Activated naive CD4-positive, alpha-beta T cell treated with anti-CD3 and anti-CD28 coated beads, Interleukin-2, amount 50 U/mL, for 24 hours (primary cell): ENCODE data around the gene TRAPPC13.
"Not testable (repeated sequence)": the region's sequence is repeated elsewhere in the genome, so short reads cannot be mapped to it uniquely, and the experiment has no call there.

Experiments
- H3K27ac Mint-ChIP-seq: one replicate; pipeline ENCODE4 v1.8.0; 2021; ENCODE audit warnings: mild to moderate bottlenecking, mixed read lengths
- H3K27me3 Mint-ChIP-seq: one replicate; pipeline ENCODE4 v1.8.0; 2021; ENCODE audit warnings: mixed read lengths
- H3K36me3 Mint-ChIP-seq: one replicate; pipeline ENCODE4 v1.8.0; 2021; ENCODE audit warnings: mixed read lengths
- H3K4me1 Mint-ChIP-seq: one replicate; pipeline ENCODE4 v1.8.0; 2021; ENCODE audit warnings: mixed read lengths
- H3K4me3 Mint-ChIP-seq: one replicate; pipeline ENCODE4 v1.8.0; 2021; ENCODE audit warnings: mild to moderate bottlenecking, mixed read lengths
- H3K9me3 Mint-ChIP-seq: one replicate; pipeline ENCODE4 v1.8.0; 2021; ENCODE audit warnings: mixed read lengths

TRAPPC13 gene

DNA sequence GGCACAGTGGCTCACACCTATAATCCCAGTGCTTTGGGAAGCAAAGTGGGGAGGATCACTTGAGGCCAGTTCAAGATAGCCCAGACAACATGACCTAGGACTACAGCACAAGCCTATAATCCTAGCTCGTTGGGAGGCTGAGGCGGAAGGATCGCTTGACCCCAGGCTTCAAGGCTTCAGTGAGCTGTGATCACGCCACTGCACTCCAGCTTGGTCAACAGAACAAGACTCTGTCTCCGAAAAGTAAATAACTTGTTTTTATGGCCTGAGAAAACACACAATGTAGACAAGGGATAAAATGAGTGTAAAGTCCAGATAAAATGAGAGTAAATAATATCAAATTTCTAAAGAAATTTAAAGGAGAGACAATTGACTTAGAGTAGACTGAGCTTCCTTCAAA, 26.3 kb downstream of the TRAPPC13 start:
- Mint-ChIP-seq H3K27me3 (no peaks in the 10 kb centered on the region), H3K36me3 (peaks cover 9% of the 10 kb centered on the region), H3K4me1 (no peaks in the 10 kb centered on the region), H3K4me3 (no peak overlapping the region), H3K9me3 (no peaks in the 10 kb centered on the region), H3K27ac (no peak overlapping the region)

DNA sequence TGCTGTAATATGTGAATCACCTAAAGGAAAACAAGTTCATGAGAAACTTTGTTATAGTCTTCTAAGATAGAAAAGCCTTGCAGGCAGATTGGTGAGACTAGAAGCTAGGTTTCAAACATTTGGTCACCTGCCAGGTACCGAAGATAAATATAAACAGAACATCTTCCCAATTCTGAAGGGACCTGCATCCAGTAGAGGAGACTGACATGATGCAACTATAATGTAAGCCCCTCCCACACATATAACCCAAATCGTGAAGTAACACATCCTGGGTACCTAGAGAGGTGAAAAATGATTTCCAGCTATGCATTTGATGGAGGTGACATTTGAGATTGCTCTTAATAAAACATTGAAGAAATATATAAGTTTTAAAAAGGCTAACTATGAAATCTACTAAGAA, 29.9 kb downstream of the TRAPPC13 start:
- Mint-ChIP-seq H3K27me3 (no peaks in the 10 kb centered on the region), H3K27ac (no peak overlapping the region), H3K4me1 (no peaks in the 10 kb centered on the region), H3K9me3 (no peaks in the 10 kb centered on the region), H3K4me3 (no peak overlapping the region), H3K36me3 (peaks cover 12% of the 10 kb centered on the region)

DNA sequence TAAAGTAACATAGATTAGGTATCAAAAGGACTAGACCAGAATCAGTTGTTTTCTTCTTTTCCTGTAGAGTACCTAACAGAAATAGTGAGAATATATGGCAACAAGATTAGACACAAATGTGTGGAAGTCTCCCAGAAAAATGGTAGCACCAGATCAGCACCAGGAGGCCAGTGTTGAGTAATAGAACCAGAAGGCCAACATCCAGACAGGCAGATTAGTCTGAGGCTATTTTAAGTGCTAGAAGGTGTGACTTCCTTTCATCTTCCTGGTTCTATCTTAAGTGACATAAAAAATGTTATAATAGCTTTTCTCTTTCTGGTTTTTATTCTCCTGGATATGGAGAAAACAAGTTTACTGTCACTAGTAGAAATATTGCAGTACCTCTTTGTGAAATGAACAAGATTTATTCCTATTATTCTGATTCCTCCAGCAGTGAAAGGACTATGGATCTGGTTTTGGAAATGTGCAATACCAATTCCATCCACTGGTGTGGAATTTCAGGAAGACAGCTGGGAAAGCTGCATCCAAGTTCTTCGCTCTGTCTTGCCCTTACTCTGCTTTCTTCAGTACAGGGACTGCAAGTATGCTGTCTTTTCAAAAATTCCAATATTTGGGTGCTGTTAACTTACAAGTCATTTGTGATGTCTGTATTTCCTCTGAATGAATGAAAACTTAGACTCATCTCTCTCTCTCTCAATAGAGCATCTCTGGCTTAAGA, 39.1 kb downstream of the TRAPPC13 start:
- H3K27ac Mint-ChIP-seq: peak overlapping the region; percentile 56
- no peaks in the 10 kb centered on the region for H3K9me3 Mint-ChIP-seq
- no peak overlapping the region for H3K4me3 Mint-ChIP-seq
- peaks cover 5% of the 10 kb centered on the region for H3K4me1 Mint-ChIP-seq
- H3K36me3 Mint-ChIP-seq: peaks cover 9% of the 10 kb centered on the region
- H3K27me3 Mint-ChIP-seq: no peaks in the 10 kb centered on the region

DNA sequence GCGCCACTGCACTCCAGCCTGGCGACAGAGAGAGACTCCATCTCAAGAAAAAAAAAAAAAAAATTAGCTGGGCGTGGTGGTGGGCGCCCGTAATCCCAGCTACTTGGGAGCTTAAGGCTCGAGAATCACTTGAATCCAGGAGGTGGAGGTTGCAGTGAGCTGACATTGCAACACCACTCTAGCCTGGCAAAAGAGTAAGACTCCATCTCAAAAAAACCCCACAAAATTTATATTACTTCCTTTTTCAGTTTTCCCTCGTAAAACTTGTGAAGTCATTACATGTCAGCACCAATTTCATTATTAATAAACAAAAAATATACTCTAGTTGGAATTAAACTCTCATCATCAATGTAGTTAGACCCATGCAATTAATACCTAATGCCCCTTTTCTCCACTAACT, 43.9 kb downstream of the TRAPPC13 start:
- no peak overlapping the region for H3K27ac Mint-ChIP-seq
- peaks cover 5% of the 10 kb centered on the region for H3K4me1 Mint-ChIP-seq
- no peaks in the 10 kb centered on the region for H3K27me3 Mint-ChIP-seq
- H3K4me3 Mint-ChIP-seq: no peak overlapping the region
- H3K9me3 Mint-ChIP-seq: no peaks in the 10 kb centered on the region
- peaks cover 5% of the 10 kb centered on the region for H3K36me3 Mint-ChIP-seq

DNA sequence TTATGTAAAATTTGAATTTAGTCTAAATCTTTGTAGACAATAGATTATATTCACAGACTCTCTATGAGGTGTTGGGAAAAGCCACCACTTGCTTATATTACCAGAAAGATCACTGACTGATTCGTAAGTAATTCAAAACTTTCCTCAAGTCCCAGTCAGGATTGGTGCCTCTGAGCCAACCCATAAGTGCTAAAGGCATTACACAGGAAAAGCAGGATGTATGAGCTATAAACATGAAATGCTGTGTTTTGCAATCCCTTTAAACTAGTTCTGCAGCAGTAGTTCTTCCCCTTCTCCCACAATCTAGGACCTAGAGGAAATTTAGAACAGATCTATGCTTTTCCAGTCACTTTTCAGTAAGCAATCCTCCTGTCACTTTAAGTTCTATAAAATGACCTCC, 48.0 kb downstream of the TRAPPC13 start:
- Mint-ChIP-seq H3K27me3 (no peaks in the 10 kb centered on the region), H3K27ac (peak overlapping the region; percentile 37), H3K4me1 (peaks cover 31% of the 10 kb centered on the region), H3K36me3 (peaks cover 8% of the 10 kb centered on the region), H3K9me3 (no peaks in the 10 kb centered on the region), H3K4me3 (no peak overlapping the region)

DNA sequence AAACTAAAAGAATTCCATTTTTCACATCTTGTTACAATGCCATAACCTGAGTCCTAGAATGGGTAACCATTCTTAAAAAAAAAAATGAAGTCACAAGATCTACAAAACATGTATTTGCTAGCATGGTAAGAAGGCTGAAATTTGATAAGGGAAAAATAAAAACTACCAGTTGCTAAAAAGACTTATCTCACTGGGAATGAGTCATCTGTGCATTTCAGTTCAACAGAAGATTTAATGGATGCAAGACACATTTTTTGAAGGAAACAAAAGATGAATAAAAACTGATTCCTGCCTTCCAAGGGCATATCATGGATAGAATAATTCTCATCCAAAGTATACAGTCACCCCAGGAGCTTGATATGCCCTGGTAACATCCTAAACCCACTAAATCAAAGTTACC, 49.9 kb downstream of the TRAPPC13 start:
- Mint-ChIP-seq H3K4me3 (no peak overlapping the region), H3K36me3 (peaks cover 11% of the 10 kb centered on the region), H3K27ac (peak overlapping the region; percentile 53), H3K9me3 (no peaks in the 10 kb centered on the region), H3K4me1 (peaks cover 46% of the 10 kb centered on the region), H3K27me3 (no peaks in the 10 kb centered on the region)

DNA sequence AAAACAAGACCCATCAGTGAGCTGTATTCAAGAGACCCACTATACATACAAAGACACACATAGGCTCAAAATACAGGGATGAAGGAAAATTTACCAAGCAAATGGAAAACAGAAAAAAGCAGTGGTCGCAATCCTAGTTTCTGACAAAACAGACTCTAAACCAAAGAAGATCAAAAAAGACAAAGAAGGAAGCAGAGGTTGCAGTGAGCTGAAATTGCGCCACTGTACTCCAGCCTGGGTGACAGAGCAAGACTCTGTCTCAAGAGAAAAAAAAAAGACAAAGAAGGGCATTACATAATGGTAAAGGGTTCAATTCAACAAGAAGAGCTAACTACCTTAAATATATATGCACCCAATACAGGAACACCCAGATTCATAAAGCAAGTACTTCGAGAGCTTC, 51.2 kb downstream of the TRAPPC13 start:
- H3K4me3 Mint-ChIP-seq: peak overlapping the region; percentile 26
- H3K27ac Mint-ChIP-seq: peak overlapping the region; percentile 88
- not testable (repeated sequence) for H3K9me3 Mint-ChIP-seq, H3K27me3 Mint-ChIP-seq
- H3K4me1 Mint-ChIP-seq: peaks cover 57% of the 10 kb centered on the region
- H3K36me3 Mint-ChIP-seq: peaks cover 19% of the 10 kb centered on the region

DNA sequence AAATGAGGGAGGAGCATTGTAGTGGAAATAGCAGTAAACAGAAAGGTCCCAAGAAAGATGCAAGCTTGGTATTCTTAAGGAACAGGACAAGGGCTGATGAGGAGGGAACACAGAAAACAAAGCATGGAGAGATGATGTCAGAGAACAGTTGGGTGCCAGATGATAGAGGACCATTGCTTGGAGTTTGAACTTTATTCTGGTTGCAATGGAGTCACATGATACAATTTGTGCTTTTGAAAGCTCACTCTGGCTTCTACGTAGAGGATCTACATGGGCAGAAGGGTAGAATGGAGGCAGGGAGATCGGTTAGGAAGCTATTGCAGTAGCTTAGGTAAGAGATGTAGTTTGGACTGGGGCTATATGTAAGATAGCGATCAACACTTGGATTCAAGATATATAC, 57.3 kb downstream of the TRAPPC13 start:
- H3K27me3 Mint-ChIP-seq: no peaks in the 10 kb centered on the region
- no peaks in the 10 kb centered on the region for H3K9me3 Mint-ChIP-seq
- peaks cover 61% of the 10 kb centered on the region for H3K4me1 Mint-ChIP-seq
- H3K36me3 Mint-ChIP-seq: peaks cover 41% of the 10 kb centered on the region
- no peak overlapping the region for H3K4me3 Mint-ChIP-seq
- no peak overlapping the region for H3K27ac Mint-ChIP-seq

DNA sequence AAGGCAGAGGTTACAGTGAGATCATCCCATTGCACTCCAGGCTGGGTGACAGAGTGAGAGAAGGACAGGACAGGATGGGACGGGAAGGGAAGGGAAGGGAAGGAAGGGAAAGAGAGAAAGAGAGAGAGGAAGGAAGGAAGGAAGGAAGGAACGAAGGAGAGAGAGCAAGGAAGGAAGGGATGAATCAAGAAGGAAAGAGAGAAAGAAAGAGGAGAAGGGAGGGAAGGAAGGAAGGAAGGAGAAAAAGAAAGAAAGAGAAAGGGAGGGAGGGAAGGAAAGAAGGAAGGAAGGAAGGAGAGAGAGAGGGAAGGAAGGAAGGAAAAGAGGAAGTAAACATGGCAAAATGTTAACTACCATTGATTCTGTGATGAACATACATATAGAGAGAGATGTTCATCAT, 68.3 kb downstream of the TRAPPC13 start:
- Mint-ChIP-seq H3K27me3 (no peaks in the 10 kb centered on the region), H3K4me3 (no peak overlapping the region), H3K9me3 (no peaks in the 10 kb centered on the region)

DNA sequence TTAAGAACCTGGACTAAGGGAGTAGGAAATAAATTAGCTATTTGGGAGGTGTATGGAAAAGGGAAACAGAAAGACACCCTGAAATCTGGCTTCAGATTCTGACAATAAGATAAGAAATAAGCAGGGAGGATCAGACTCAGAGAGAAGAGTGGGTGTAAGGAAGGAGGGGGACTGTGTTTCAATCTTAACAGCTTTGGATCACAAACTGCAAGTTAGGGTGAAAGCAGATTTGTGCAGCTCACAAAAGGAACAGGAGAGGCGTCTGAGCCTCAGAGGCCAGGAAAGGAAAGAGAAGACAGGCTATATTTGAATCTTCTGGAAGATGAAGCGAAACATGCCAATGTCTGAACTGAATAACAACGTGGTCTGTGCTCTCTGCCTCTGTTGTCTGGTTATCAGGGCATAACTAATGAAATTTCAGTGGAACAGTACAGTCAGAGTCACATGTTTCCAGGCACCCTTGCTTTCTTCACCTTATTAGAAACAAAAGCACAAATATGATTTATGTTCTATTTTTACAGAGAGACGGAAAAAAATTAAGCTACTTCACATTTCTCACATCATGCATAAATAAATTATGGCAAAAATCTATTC, 70.4 kb downstream of the TRAPPC13 start:
- Mint-ChIP-seq H3K4me3 (no peak overlapping the region), H3K27ac (no peak overlapping the region), H3K36me3 (peaks cover 25% of the 10 kb centered on the region), H3K27me3 (no peaks in the 10 kb centered on the region), H3K9me3 (no peaks in the 10 kb centered on the region), H3K4me1 (peaks cover 14% of the 10 kb centered on the region)

More for the DNA sequence above, 68.3 kb downstream of the TRAPPC13 start:
- H3K27ac Mint-ChIP-seq: no peak overlapping the region
- peaks cover 13% of the 10 kb centered on the region for H3K36me3 Mint-ChIP-seq
- peaks cover 9% of the 10 kb centered on the region for H3K4me1 Mint-ChIP-seq

DNA sequence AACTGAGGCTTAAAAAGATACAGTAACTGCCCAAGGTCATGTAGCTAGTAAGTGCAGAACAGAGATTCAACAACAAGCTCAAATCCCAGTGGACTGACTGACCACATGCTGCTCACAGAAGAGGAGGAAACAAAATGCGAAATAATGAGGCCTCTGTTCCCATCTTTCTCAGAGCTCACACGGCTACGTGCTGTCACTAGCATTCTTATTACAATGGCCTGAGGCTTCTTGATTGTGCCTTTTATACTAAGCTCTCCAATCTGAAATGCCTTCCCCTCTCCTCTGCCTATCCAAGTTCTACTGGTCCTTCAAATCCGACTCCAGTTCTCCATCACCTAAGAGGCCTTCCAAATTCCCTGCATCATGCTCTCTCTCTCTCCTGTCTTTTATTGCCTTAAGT, 71.1 kb downstream of the TRAPPC13 start:
- Mint-ChIP-seq H3K27ac (no peak overlapping the region), H3K4me3 (no peak overlapping the region), H3K9me3 (no peaks in the 10 kb centered on the region), H3K27me3 (no peaks in the 10 kb centered on the region), H3K4me1 (peaks cover 11% of the 10 kb centered on the region), H3K36me3 (peaks cover 21% of the 10 kb centered on the region)

DNA sequence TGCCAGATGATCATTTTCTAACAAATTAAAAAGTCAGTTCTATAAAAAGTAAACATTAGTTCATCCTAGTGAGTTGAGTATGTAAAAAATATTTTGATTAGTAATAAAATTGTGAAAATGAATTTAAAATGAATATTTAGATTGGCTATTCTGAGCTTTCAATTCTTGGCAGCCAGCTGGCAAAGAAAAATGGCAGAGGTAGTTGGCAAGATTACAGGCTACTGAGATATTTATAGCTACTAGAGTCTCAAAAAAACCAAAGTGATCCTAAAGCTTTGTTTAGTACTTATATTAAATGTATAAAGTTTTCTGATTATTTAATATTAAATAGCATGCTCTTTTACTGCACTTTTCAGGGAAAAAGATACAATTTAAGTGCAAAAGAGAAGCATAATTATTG, 72.1 kb downstream of the TRAPPC13 start:
- Mint-ChIP-seq H3K9me3 (no peaks in the 10 kb centered on the region), H3K27ac (no peak overlapping the region), H3K4me1 (peaks cover 8% of the 10 kb centered on the region), H3K4me3 (no peak overlapping the region), H3K36me3 (peaks cover 20% of the 10 kb centered on the region), H3K27me3 (no peaks in the 10 kb centered on the region)

DNA sequence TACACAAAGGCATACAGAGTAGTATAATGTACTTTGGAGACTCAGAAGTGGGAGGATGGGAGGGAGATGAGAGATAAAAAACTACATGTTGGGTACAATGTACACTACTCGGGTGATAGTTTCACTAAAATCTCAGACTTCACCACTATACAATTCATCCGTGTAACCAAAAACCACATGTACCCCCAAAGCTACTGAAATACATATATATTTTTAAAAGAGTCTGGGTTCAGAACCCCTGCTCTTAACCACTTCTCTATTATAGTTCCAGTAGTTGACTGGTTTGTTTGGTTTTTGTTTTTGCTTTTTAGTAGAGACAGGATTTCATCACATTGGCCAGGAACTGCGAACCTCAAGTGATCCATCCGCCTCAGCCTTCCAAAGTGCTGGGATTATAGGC, 74.5 kb downstream of the TRAPPC13 start:
- Mint-ChIP-seq H3K27me3 (no peaks in the 10 kb centered on the region), H3K4me3 (no peak overlapping the region), H3K27ac (no peak overlapping the region), H3K9me3 (no peaks in the 10 kb centered on the region), H3K36me3 (peaks cover 17% of the 10 kb centered on the region), H3K4me1 (peaks cover 8% of the 10 kb centered on the region)

DNA sequence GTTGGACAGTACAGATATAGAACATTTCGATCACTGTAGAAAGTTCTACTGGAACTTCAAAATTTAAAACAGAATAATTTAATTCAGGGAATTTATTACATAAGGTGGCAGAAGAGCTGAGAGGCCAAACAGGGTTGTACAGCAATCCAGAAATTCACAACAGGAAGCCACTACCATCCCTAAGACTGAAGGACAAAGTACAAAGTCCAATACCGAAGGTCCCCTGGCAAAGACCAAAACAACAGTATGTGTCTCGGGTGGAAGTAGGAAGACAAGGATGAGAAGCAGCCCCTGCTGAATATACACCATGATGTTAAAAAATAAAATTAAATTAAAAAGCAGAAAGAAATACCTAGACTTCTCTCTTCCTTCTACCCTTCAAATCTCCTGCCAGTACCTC, 77.2 kb downstream of the TRAPPC13 start:
- H3K27me3 Mint-ChIP-seq: no peaks in the 10 kb centered on the region
- H3K4me3 Mint-ChIP-seq: no peak overlapping the region
- H3K9me3 Mint-ChIP-seq: no peaks in the 10 kb centered on the region
- peaks cover 18% of the 10 kb centered on the region for H3K36me3 Mint-ChIP-seq
- no peak overlapping the region for H3K27ac Mint-ChIP-seq
- H3K4me1 Mint-ChIP-seq: peaks cover 18% of the 10 kb centered on the region

DNA sequence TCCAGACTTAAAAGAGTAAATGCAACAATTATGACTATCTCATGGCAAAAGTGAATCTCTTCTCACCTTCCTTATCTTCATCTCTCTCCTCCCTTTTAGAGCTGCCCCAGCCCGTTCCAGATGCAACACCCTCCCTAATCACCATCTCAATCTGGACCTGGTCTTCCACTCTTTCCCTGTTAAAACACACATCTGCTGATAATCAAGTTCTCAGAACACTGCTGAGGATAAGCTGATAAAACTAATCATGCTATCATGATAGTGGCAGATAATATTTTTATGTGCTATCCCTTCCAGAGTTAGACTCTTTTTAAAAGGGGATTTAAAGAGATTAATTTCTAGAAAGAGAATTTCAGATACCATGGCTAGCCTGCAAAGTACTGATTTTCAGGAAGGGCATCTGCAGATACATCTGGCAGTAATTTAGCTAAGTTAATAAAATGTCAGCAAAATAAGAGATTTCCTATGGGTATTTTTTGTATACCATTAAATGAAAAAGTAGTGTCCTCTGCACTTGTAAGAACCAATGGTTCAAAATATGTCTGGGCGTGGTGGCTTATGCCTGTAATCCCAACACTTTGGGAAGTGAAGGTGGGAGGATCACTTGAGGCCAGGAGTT, 79.9 kb downstream of the TRAPPC13 start:
- Mint-ChIP-seq H3K36me3 (peaks cover 11% of the 10 kb centered on the region), H3K9me3 (no peaks in the 10 kb centered on the region), H3K4me3 (no peak overlapping the region)

DNA sequence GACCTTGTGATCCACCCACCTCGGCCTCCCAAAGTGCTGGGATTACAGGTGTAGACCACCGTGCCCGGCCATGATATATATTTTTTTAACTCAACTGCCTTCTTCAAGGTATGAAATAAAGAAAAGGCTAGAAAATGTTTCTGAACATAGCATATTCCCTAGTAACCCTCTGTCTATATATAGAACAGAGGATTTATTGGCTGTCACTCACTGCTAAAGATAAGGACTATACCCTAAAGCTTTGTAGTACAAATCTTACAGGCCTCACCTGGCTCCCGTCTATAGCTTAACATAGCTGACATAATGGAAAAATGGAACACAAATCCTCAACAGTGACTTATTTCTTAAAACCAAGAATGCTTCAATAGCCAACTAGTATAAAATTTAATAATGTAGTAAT, 82.8 kb downstream of the TRAPPC13 start:
- H3K9me3 Mint-ChIP-seq: no peaks in the 10 kb centered on the region
- peaks cover 17% of the 10 kb centered on the region for H3K36me3 Mint-ChIP-seq
- H3K27ac Mint-ChIP-seq: no peak overlapping the region
- no peaks in the 10 kb centered on the region for H3K27me3 Mint-ChIP-seq
- no peak overlapping the region for H3K4me3 Mint-ChIP-seq
- peaks cover 30% of the 10 kb centered on the region for H3K4me1 Mint-ChIP-seq

More for the DNA sequence above, 79.9 kb downstream of the TRAPPC13 start:
- Mint-ChIP-seq H3K4me1 (peaks cover 12% of the 10 kb centered on the region), H3K27ac (no peak overlapping the region), H3K27me3 (no peaks in the 10 kb centered on the region)
